ENCODE data around the gene CRB1.

DNA sequence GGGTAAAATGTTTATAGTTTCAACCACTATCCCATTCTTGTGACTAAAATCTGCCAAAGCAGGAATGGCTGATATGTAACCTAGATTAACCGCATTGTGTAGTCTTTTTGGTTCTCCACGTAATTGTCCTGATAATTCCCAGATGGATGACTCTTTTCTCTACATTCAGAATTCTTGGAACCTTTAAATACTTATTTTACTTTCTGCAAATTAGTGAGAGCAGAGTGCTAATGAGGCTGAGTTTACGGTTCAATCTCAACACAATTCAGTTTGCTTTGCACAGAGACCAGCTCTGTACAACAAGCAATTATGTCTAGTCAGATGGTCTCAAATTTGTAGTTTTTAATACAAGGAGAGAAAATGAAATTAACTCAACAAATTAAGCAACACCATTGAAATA lies 9.1 kb downstream of the CRB1 start:
- TF ChIP-seq, protein P1, sequence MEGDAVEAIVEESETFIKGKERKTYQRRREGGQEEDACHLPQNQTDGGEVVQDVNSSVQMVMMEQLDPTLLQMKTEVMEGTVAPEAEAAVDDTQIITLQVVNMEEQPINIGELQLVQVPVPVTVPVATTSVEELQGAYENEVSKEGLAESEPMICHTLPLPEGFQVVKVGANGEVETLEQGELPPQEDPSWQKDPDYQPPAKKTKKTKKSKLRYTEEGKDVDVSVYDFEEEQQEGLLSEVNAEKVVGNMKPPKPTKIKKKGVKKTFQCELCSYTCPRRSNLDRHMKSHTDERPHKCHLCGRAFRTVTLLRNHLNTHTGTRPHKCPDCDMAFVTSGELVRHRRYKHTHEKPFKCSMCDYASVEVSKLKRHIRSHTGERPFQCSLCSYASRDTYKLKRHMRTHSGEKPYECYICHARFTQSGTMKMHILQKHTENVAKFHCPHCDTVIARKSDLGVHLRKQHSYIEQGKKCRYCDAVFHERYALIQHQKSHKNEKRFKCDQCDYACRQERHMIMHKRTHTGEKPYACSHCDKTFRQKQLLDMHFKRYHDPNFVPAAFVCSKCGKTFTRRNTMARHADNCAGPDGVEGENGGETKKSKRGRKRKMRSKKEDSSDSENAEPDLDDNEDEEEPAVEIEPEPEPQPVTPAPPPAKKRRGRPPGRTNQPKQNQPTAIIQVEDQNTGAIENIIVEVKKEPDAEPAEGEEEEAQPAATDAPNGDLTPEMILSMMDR (IDR thresholded peaks at IDR 0.05 in 4 of 5, conservative IDR thresholded peaks at IDR 0.05 in 1 of 5), result no peak
- TF ChIP-seq POLR2A (IDR thresholded peaks at IDR 0.05), result no peak
